Esophagus squamous epithelium (tissue), 5 donors: ENCODE results near the gene INPP5E. TPM values are rescaled to one million over a fixed set of nuclear protein-coding genes. Genes with fewer than 3 reads are reported as not detected.

Experiments used
- DNase-seq: peaks from one replicate; lab custom pipeline; 2025; lab: John Stamatoyannopoulos, UW
- H3K27ac ChIP-seq, 4 donors: fragments of 200-600 bp; sonication (generic); one replicate each; pipeline ENCODE4 v1.5.1; 2016 to 2019; ENCODE audit warnings: mild to moderate bottlenecking in 1 of 4
- H3K27me3 ChIP-seq, 4 donors: fragments of 200-600 bp; sonication (generic); 1 replicate in 3 of 4; 2 replicates in 1 of 4; pipeline versions ENCODE4 v1.5.1 to v1.6.0; 2017 to 2021; ENCODE audit warnings: antibody characterized with exemption in 1 of 4
- H3K36me3 ChIP-seq, 3 donors: fragments of 200-600 bp; sonication (generic); one replicate each; pipeline ENCODE4 v1.5.1; 2016 to 2019
- H3K4me1 ChIP-seq, 3 donors: fragments of 200-600 bp; sonication (generic); one replicate each; pipeline ENCODE4 v1.5.1; 2017 to 2019
- H3K4me3 ChIP-seq, 4 donors: fragments of 200-600 bp; sonication (generic); 1 replicate in 3 of 4; 2 replicates in 1 of 4; pipeline ENCODE4 v1.5.1; 2016 to 2019; ENCODE audit warnings: mild to moderate bottlenecking in 2 of 4, moderate library complexity in 1 of 4
- H3K9me3 ChIP-seq, 3 donors: fragments of 200-600 bp; sonication (generic); one replicate each; pipeline ENCODE4 v1.5.1; 2016 to 2019
- POLR2A ChIP-seq, 4 donors: fragments of 450-650 bp; IDR thresholded peaks; one replicate each; pipeline ENCODE4 v1.6.1; 2017; ENCODE audit warnings: antibody characterized with exemption in 4 of 4, mild to moderate bottlenecking in 4 of 4, moderate library complexity in 3 of 4
- WGBS, 2 donors: methylation state at CpG; one replicate each; pipeline ENCODE4 v1.1.5; 2018; 5-methylcytosine and 5-hydroxymethylcytosine counted together
- intact Hi-C: fragments of 100-400 bp; cut with DNase I; formaldehyde crosslinking; loops from one replicate; pipeline ENCODE4 v1.15.0; 2022
- total RNA-seq, 4 donors: library from RNA; depleted of rRNA; stranded (reverse); fragments of >200 nt; gene quantifications; one replicate each; pipeline ENCODE4 v1.1.0, GENCODE V29; 2016
- TF ChIP-seq, protein P1 (sequence below), 6 experiments: fragments of 450-650 bp in 4 of 6; fragments of 200-600 bp in 2 of 6; sonication (generic) in 2 of 6; IDR thresholded peaks; one replicate each; pipeline ENCODE4 v1.5.1; 2016 to 2019; ENCODE audit warnings: antibody characterized with exemption in 6 of 6, mild to moderate bottlenecking in 4 of 6, moderate library complexity in 4 of 6
- donor health status: DM: yes; HTN: yes; CAD: no.

INPP5E gene
- total RNA-seq, 4 donors from 2014 or later = 6.2 to 7.8 (median 7.5) TPM

DNA sequence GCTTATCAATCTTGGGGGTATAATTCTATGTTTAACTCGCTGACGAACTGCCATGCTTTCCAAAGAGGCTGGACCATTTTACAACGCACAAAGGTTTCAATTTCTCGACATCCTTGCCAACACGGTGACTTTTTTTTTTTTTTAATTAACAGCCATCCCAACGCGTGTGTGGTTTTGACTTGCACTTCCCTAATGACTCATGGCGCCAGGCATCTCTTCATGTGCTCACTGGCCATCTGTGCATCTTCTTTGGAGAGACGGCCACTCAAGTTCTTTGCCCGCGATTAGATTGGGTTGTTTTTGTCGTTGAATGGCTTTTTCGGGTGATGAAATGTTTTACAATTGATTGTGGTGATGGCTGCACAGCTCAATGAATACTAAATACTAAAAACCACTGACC lies 53.6 kb downstream of the INPP5E start:
- Histone ChIP-seq H3K9me3 (no peaks in the 10 kb centered on the region), H3K4me3 (no peak overlapping the region), H3K36me3 (peaks cover 15 to 99% (median 33%) of the 10 kb centered on the region in 3 donors), H3K4me1 (no peaks in the 10 kb centered on the region), H3K27ac (no peak overlapping the region), H3K27me3 (no peaks in the 10 kb centered on the region)
- intact Hi-C loops = no loop called here
- DNase-seq = no peak
- WGBS, 2 donors = 67 to 88% methylated on average over 13 of the region's 13 CpGs
- TF ChIP-seq, protein P1, sequence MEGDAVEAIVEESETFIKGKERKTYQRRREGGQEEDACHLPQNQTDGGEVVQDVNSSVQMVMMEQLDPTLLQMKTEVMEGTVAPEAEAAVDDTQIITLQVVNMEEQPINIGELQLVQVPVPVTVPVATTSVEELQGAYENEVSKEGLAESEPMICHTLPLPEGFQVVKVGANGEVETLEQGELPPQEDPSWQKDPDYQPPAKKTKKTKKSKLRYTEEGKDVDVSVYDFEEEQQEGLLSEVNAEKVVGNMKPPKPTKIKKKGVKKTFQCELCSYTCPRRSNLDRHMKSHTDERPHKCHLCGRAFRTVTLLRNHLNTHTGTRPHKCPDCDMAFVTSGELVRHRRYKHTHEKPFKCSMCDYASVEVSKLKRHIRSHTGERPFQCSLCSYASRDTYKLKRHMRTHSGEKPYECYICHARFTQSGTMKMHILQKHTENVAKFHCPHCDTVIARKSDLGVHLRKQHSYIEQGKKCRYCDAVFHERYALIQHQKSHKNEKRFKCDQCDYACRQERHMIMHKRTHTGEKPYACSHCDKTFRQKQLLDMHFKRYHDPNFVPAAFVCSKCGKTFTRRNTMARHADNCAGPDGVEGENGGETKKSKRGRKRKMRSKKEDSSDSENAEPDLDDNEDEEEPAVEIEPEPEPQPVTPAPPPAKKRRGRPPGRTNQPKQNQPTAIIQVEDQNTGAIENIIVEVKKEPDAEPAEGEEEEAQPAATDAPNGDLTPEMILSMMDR (IDR thresholded peaks at IDR 0.05) = no peak
- TF ChIP-seq POLR2A (IDR thresholded peaks at IDR 0.05) = no peak

DNA sequence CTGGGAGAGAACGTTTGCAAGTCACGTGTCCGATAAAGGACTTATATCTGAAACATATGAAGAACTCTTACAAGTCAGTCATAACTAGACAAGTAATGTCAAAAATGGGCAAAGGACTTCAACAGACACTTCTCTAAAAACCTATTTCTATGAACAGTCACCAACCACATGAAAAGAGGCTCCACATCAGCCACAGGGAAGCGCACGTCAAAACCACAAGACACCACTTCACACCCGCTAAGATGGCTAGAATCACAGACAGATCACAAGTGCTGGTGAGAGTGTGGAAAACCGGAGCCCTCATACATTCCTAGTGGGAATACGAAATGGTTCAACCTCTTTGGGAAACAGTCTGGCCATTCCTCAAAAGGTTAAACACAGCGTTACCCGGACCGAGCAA lies 54.6 kb downstream of the INPP5E start:
- TF ChIP-seq POLR2A (IDR thresholded peaks at IDR 0.05) = no peak
- TF ChIP-seq, protein P1 (IDR thresholded peaks at IDR 0.05) = no peak
- Histone ChIP-seq H3K27me3 (no peaks in the 10 kb centered on the region), H3K4me1 (no peaks in the 10 kb centered on the region), H3K36me3 (peaks cover 15 to 100% (median 29%) of the 10 kb centered on the region in 3 donors), H3K27ac (no peak overlapping the region), H3K9me3 (no peaks in the 10 kb centered on the region), H3K4me3 (no peak overlapping the region)
- intact Hi-C loops = no loop called here
- WGBS, 2 donors = 75 to 88% methylated on average over 11 of the region's 11 CpGs
- DNase-seq = no peak

DNA sequence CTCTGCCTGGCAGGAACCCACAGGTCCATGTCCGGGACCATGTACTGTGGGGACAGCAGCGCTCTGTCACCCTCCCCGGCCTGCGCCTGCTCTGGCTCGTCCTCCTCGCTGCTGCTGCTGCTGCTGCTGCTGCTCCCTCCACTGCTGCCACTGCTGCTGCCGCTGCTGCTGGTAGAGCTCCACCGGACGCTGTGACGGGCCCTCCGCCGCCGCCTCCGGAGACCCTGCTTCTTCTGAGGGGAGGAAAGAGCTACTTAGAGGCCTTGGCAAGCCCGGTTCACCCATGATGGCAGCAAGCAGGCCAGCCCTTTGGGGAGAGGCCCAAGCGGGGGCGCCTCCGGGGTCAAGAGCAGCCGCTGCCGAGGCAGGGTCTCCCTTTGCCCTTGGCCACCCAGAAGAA lies 56.2 kb downstream of the INPP5E start:
- 100% methylated on average over 1 of the region's 20 CpGs; no CpG with 5 or more reads in 1 of the 2 donors for WGBS, 2 donors
- H3K27me3 ChIP-seq = no peaks in the 10 kb centered on the region
- peaks cover 24 to 100% (median 40%) of the 10 kb centered on the region in 3 donors for H3K36me3 ChIP-seq
- no peak overlapping the region for H3K4me3 ChIP-seq
- intact Hi-C loops = no loop called here
- H3K27ac ChIP-seq = no peak overlapping the region
- TF ChIP-seq, protein P1 (IDR thresholded peaks at IDR 0.05) = no peak
- TF ChIP-seq POLR2A (IDR thresholded peaks at IDR 0.05) = no peak
- no peaks in the 10 kb centered on the region for H3K4me1 ChIP-seq
- no peaks in the 10 kb centered on the region for H3K9me3 ChIP-seq
- no peak for DNase-seq

DNA sequence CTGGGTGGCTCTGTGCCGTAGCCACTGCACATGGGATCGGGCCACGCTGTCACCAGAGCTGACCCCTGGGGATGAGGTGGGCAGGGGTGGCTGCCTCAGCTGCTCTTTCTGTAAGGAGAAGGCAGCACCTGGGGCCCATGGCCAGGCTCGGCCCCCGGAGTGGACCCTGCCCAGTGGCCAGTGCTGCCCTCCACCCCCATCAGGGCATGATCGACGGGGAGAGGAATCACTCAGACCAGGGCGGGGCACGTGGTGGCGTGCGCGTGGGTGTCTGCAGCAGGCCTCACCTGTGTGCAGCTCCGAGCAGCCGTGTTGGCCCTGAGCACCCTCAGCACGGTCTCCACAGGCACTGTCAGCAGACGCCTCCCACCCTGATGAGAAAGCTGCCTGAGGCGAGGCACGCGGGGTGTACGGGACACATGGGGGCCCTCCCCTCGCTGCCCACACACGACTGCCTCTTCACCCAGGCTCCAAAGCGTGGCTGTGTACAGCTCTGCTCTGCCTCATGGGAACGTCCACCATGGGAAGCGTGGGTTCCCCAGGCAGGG lies 57.6 kb downstream of the INPP5E start:
- DNase-seq = no peak
- intact Hi-C loops = no loop called here
- H3K27ac ChIP-seq = no peak overlapping the region
- no peak overlapping the region for H3K4me3 ChIP-seq
- H3K9me3 ChIP-seq = no peaks in the 10 kb centered on the region
- 85% methylated on average over 12 of the region's 25 CpGs; no CpG with 5 or more reads in 1 of the 2 donors for WGBS, 2 donors
- TF ChIP-seq, protein P1 (IDR thresholded peaks at IDR 0.05) = no peak
- TF ChIP-seq POLR2A (IDR thresholded peaks at IDR 0.05) = no peak
- no peaks in the 10 kb centered on the region for H3K4me1 ChIP-seq
- H3K27me3 ChIP-seq = no peaks in the 10 kb centered on the region
- H3K36me3 ChIP-seq = peaks cover 19 to 94% (median 31%) of the 10 kb centered on the region in 3 donors

DNA sequence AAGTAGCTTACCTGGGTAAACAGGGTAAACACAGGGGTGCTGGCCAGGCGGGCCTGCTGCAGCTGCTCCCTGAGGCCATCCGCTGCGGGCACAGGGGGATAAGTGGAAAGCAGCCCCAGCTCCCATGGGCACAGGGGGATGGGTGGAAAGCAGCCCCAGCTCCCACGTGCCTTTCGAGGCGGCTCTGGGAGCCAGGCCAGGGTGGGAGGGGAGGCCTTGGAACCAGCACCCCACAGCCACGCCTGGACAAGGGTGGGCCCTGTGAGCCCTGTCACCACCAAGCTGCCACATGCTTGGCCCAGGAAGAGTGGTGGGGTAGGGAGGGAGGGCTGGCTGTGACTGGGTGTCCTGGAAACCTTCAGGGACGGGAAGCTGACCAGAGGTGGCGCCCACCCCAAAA lies 58.3 kb downstream of the INPP5E start:
- Histone ChIP-seq H3K4me3 (no peak overlapping the region), H3K4me1 (no peaks in the 10 kb centered on the region), H3K9me3 (no peaks in the 10 kb centered on the region), H3K36me3 (peaks cover 18 to 87% (median 30%) of the 10 kb centered on the region in 3 donors), H3K27me3 (no peaks in the 10 kb centered on the region), H3K27ac (no peak overlapping the region)
- WGBS, 2 donors = 86 to 100% methylated on average over 2 to 3 of the region's 9 CpGs
- intact Hi-C loops = no loop called here
- DNase-seq = no peak
- TF ChIP-seq, protein P1 (IDR thresholded peaks at IDR 0.05) = no peak
- TF ChIP-seq POLR2A (IDR thresholded peaks at IDR 0.05) = no peak
